Measurements from ENCODE around the gene PCSK6. TPM values are rescaled to one million over a fixed set of nuclear protein-coding genes. Genes with fewer than 3 reads are reported as not detected.
A peak's percentile ranks its signal among the peaks of the same experiment; 100 is the strongest.

Gene PCSK6
- total RNA-seq, 4 donors from 2014 or later = 10.6 to 98.2 (median 12.8) TPM

GRCh38 chr15:101307897-101308603 is 181.5 kb downstream of the PCSK6 start:
- H3K27me3 ChIP-seq = no peaks in the 10 kb centered on the region
- DNase-seq = peak in 2 of 3 donors; percentile 41 to 45
- no peak overlapping the region for H3K27ac ChIP-seq
- H3K36me3 ChIP-seq = no peaks in the 10 kb centered on the region
- no peaks in the 10 kb centered on the region for H3K9me3 ChIP-seq
- H3K4me3 ChIP-seq = no peak overlapping the region
- H3K4me1 ChIP-seq = no peaks in the 10 kb centered on the region
- TF ChIP-seq POLR2A (IDR thresholded peaks at IDR 0.05) = no peak
- TF ChIP-seq, protein P1, sequence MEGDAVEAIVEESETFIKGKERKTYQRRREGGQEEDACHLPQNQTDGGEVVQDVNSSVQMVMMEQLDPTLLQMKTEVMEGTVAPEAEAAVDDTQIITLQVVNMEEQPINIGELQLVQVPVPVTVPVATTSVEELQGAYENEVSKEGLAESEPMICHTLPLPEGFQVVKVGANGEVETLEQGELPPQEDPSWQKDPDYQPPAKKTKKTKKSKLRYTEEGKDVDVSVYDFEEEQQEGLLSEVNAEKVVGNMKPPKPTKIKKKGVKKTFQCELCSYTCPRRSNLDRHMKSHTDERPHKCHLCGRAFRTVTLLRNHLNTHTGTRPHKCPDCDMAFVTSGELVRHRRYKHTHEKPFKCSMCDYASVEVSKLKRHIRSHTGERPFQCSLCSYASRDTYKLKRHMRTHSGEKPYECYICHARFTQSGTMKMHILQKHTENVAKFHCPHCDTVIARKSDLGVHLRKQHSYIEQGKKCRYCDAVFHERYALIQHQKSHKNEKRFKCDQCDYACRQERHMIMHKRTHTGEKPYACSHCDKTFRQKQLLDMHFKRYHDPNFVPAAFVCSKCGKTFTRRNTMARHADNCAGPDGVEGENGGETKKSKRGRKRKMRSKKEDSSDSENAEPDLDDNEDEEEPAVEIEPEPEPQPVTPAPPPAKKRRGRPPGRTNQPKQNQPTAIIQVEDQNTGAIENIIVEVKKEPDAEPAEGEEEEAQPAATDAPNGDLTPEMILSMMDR (IDR thresholded peaks at IDR 0.05) = no peak

GRCh38 chr15:101307048-101307896 is 182.2 kb downstream of the PCSK6 start:
- no peaks in the 10 kb centered on the region for H3K27me3 ChIP-seq
- no peaks in the 10 kb centered on the region for H3K9me3 ChIP-seq
- no peaks in the 10 kb centered on the region for H3K4me1 ChIP-seq
- no peak for TF ChIP-seq POLR2A (IDR thresholded peaks at IDR 0.05)
- TF ChIP-seq, protein P1 (IDR thresholded peaks at IDR 0.05) = no peak
- H3K27ac ChIP-seq = no peak overlapping the region
- peak in 1 of 3 donors; percentile 41 for DNase-seq
- H3K36me3 ChIP-seq = no peaks in the 10 kb centered on the region
- H3K4me3 ChIP-seq = no peak overlapping the region

DNA sequence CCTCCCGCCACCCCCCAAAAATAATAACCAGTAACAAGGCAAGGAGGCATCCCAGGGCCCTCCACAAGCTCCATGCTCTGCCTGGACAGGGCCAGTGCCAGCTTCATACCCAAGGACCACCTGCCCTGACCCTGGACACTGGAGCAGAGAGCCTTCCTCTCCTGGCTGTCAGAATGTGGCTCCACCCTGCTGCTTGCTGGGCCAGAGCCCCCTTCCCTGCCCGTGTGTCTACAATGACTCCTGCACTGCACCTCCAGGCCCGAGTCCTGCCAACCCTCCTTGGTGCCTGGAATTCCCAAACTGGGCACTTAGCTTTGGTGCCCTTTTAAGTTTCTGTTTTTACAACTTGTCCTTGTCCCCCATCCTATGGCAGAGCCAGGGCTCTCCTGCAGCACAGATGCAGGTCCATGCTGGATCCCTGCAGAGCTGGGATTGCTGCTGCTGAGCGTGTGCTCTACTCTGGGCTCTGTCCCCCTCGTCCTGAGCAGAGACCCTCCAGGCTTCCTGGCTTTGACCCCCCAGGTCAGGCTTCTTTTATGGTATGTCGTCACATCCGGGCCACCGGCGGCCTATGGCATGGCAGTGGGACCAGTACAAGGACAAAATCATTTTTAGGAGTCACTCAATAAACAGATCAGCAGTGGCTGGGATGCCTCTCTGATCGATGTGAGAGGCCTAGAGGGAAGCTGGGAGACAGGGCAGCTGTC is 183.0 kb downstream of the PCSK6 start:
- no peak for TF ChIP-seq POLR2A (IDR thresholded peaks at IDR 0.05)
- H3K9me3 ChIP-seq = no peaks in the 10 kb centered on the region
- H3K27me3 ChIP-seq = no peaks in the 10 kb centered on the region
- H3K4me3 ChIP-seq = no peak overlapping the region
- DNase-seq = peak in 1 of 3 donors; percentile 23
- H3K27ac ChIP-seq = no peak overlapping the region
- H3K4me1 ChIP-seq = no peaks in the 10 kb centered on the region
- no peaks in the 10 kb centered on the region for H3K36me3 ChIP-seq

DNA sequence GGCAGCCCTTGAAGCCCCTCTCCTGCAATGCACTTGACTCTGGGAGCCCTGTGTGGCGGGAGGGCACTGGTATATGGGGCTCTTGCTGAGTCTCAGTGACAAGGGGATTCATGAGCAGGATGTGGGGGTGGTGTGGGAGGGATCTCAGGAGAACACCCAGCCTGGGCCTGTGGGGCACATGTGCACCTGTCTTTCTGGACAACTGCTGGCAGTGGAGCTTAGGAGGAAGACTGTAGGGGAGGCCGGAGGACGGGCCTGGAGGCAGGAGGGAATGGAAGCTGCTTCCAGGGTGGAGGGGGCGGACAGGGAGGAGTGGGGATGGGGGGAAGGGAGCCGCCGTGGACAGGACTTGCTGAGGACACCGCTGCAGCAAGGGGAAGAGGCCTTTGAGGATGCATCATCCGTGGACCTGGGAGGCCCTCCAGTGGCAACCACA is 183.7 kb downstream of the PCSK6 start:
- Histone ChIP-seq H3K4me1 (no peaks in the 10 kb centered on the region), H3K27me3 (no peaks in the 10 kb centered on the region), H3K27ac (no peak overlapping the region), H3K36me3 (no peaks in the 10 kb centered on the region), H3K9me3 (no peaks in the 10 kb centered on the region), H3K4me3 (no peak overlapping the region)
- no peak for TF ChIP-seq POLR2A (IDR thresholded peaks at IDR 0.05)
- TF ChIP-seq, protein P1 (IDR thresholded peaks at IDR 0.05) = no peak
- DNase-seq = peak in 1 of 3 donors; percentile 34

DNA sequence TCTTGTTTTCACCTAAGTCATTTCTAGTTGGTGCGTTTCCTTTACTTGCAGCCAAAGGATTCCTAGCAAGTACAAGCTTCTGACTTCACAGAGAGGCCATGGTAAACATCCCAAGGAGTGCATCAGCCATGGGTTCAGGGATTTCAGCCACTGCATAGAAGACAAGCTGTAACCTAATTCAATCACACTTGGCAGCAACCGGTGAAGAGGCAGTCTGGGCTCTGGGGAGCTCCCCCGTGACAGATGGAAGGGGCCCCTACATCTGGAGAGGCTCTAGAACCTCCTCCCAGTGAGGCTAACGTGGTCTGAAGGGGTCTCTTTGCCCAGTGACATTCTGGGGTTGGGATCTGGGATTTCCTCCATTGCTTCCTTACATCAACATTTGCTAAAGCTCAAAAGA is 186.1 kb downstream of the PCSK6 start:
- no peak overlapping the region for H3K4me3 ChIP-seq
- no peak overlapping the region for H3K27ac ChIP-seq
- no peaks in the 10 kb centered on the region for H3K4me1 ChIP-seq
- DNase-seq = no peak
- H3K36me3 ChIP-seq = no peaks in the 10 kb centered on the region
- TF ChIP-seq, protein P1 (IDR thresholded peaks at IDR 0.05) = no peak
- no peak for TF ChIP-seq POLR2A (IDR thresholded peaks at IDR 0.05)
- H3K9me3 ChIP-seq = no peaks in the 10 kb centered on the region
- no peaks in the 10 kb centered on the region for H3K27me3 ChIP-seq

Measured in Peyer's patch (tissue), 4 donors.